Loucy (cell line): ENCODE measurements around the gene ERAP2.

Experiments used
- H2AFZ ChIP-seq: fragments of 200-600 bp; sonication (generic); 2 replicates; pipeline ENCODE4 v1.6.0; 2016; ENCODE audit warnings: antibody characterized with exemption, mild to moderate bottlenecking, low read length, moderate library complexity
- H3F3A ChIP-seq: fragments of 200-600 bp; 2 replicates; pipeline ENCODE4 v1.6.0; 2016; ENCODE audit warnings: antibody characterized with exemption, low read depth, mild to moderate bottlenecking
- H3K27me3 ChIP-seq: fragments of 200-600 bp; sonication (generic); 2 replicates; pipeline ENCODE4 v1.6.1; 2014; ENCODE audit warnings: low read length, mild to moderate bottlenecking; ENCODE audit not compliant: insufficient read depth, poor library complexity, severe bottlenecking
- H3K36me3 ChIP-seq: fragments of 200-600 bp; sonication (generic); 2 replicates; pipeline ENCODE4 v1.6.1; 2016; ENCODE audit warnings: low read length; ENCODE audit not compliant: insufficient read depth
- H3K4me1 ChIP-seq: fragments of 200-600 bp; sonication (generic); 2 replicates; pipeline ENCODE4 v1.5.1; 2014; ENCODE audit warnings: low read length, mild to moderate bottlenecking; ENCODE audit not compliant: insufficient read depth, poor library complexity, severe bottlenecking
- H3K4me2 ChIP-seq: fragments of 200-600 bp; sonication (generic); 2 replicates; pipeline ENCODE4 v1.6.0; 2014; ENCODE audit warnings: antibody characterized with exemption, low read length, low read depth, mild to moderate bottlenecking; ENCODE audit not compliant: poor library complexity, severe bottlenecking
- H3K4me3 ChIP-seq: fragments of 200-600 bp; sonication (generic); 2 replicates; pipeline ENCODE4 v1.5.1; 2014; ENCODE audit warnings: low read length, mild to moderate bottlenecking, mixed read lengths; ENCODE audit not compliant: poor library complexity, severe bottlenecking
- H3K79me2 ChIP-seq: fragments of 200-600 bp; sonication (generic); 2 replicates; pipeline ENCODE4 v1.6.1; 2014; ENCODE audit warnings: low read length; ENCODE audit not compliant: insufficient read depth
- H3K9ac ChIP-seq: fragments of 200-600 bp; sonication (generic); 2 replicates; pipeline ENCODE4 v1.6.0; 2014; ENCODE audit warnings: mild to moderate bottlenecking, low read depth, low read length, moderate library complexity; ENCODE audit not compliant: poor library complexity, severe bottlenecking
- H3K9me2 ChIP-seq: fragments of 200-600 bp; sonication (generic); replicated peaks from 2 replicates; pipeline ENCODE4 v1.6.1; 2016; ENCODE audit warnings: low read depth, low read length, mixed read lengths
- H3K9me3 ChIP-seq: fragments of 200-600 bp; sonication (generic); 2 replicates; pipeline ENCODE4 v1.6.1; 2014; ENCODE audit warnings: mild to moderate bottlenecking, antibody characterized with exemption, low read length, low read depth; ENCODE audit not compliant: insufficient read depth
- H4K20me1 ChIP-seq: fragments of 200-600 bp; sonication (generic); 2 replicates; pipeline ENCODE4 v1.6.0; 2014; ENCODE audit warnings: antibody characterized with exemption, low read length, mild to moderate bottlenecking; ENCODE audit not compliant: insufficient read depth, poor library complexity, severe bottlenecking
- CTCF ChIP-seq: fragments of 200-600 bp; sonication (generic); conservative IDR thresholded peaks from 2 replicates; pipeline ENCODE4 v1.5.1; 2014; ENCODE audit warnings: mild to moderate bottlenecking, antibody characterized with exemption, low read length
- EZH2phosphoT487 ChIP-seq: fragments of 200-600 bp; IDR thresholded peaks from 2 replicates; pipeline ENCODE4 v1.6.1; 2018; ENCODE audit warnings: antibody characterized with exemption, mild to moderate bottlenecking, moderate library complexity, borderline replicate concordance

ERAP2 gene

GRCh38 chr5:96904054-96904931, 28.0 kb downstream of the ERAP2 start:
- Histone ChIP-seq H3K9me2 (no peaks in the 10 kb centered on the region), H3K9me3 (no peaks in the 10 kb centered on the region), H3K36me3 (peaks cover 8% of the 10 kb centered on the region; the same call in 1 of the 2 replicates), H3K4me2 (no peak overlapping the region), H3K4me3 (no peak overlapping the region), H2AFZ (no peak overlapping the region), H3K4me1 (no peaks in the 10 kb centered on the region), H4K20me1 (no peaks in the 10 kb centered on the region), H3K9ac (no peak overlapping the region), H3K79me2 (no peaks in the 10 kb centered on the region), H3K27me3 (no peaks in the 10 kb centered on the region), H3F3A (no peaks in the 10 kb centered on the region)
- no peak for TF ChIP-seq CTCF
- no peak for TF ChIP-seq EZH2phosphoT487

GRCh38 chr5:96905864-96906263, 29.6 kb downstream of the ERAP2 start:
- Histone ChIP-seq H2AFZ (no peak overlapping the region), H3K9me3 (no peaks in the 10 kb centered on the region), H3K9me2 (no peaks in the 10 kb centered on the region), H3F3A (no peaks in the 10 kb centered on the region), H4K20me1 (no peaks in the 10 kb centered on the region), H3K9ac (no peak overlapping the region), H3K4me1 (no peaks in the 10 kb centered on the region), H3K36me3 (peaks cover 8% of the 10 kb centered on the region; the same call in 1 of the 2 replicates), H3K4me2 (no peak overlapping the region), H3K79me2 (no peaks in the 10 kb centered on the region), H3K27me3 (no peaks in the 10 kb centered on the region), H3K4me3 (no peak overlapping the region)
- TF ChIP-seq CTCF (no peak), EZH2phosphoT487 (no peak)

- no peak for TF ChIP-seq CTCF
- no peak for TF ChIP-seq EZH2phosphoT487
- H3K4me1 ChIP-seq, result no peaks in the 10 kb centered on the region
- no peak overlapping the region for H3K9ac ChIP-seq
- no peaks in the 10 kb centered on the region for H4K20me1 ChIP-seq
- H3K4me3 ChIP-seq, result no peak overlapping the region
- no peaks in the 10 kb centered on the region for H3F3A ChIP-seq
- no peaks in the 10 kb centered on the region for H3K9me2 ChIP-seq
- H3K4me2 ChIP-seq, result no peak overlapping the region
- no peak overlapping the region for H2AFZ ChIP-seq
- no peaks in the 10 kb centered on the region for H3K79me2 ChIP-seq
- no peaks in the 10 kb centered on the region; the same call in 1 of the 2 replicates for H3K36me3 ChIP-seq
- no peaks in the 10 kb centered on the region for H3K9me3 ChIP-seq
- H3K27me3 ChIP-seq, result no peaks in the 10 kb centered on the region
Observed at GRCh38 chr5:96909003-96909402, 32.7 kb downstream of the ERAP2 start.
